GM10266 (cell line): ENCODE data around the gene EYA2.

Experiments
- DNase-seq: peaks from one replicate; pipeline ENCODE4 v3.0.0; 2012; ENCODE audit errors: extremely low spot score
- CTCF ChIP-seq: IDR thresholded peaks from 2 replicates; pipeline ENCODE4 v1.5.1; 2012; ENCODE audit warnings: mild to moderate bottlenecking, low read depth; ENCODE audit not compliant: control insufficient read depth, insufficient read depth; ENCODE audit errors: missing control alignments

Gene EYA2

GRCh38 chr20:47066484-47067270 is 172.0 kb downstream of the EYA2 start:
- TF ChIP-seq CTCF, result no peak
- no peak for DNase-seq

DNA sequence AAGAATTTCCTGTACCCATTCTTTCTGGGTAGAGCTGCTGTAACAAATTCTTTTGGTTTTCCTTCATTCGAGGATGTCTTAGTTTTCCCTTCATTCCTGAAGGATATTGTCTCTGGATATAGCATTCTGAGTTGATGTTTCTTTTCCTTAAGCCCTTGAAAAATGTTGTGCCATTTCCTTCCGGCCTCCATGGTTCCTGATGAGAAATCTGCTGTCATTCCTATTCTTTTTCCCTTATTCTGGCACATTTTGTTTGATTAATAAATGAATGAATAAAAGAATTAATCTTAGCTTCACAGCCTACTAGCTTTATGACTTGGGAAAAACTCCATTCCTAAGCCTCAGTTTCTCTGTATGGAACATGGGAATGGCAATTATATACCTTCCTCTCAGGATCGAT is 173.1 kb downstream of the EYA2 start:
- no peak for DNase-seq
- no peak for TF ChIP-seq CTCF

DNA sequence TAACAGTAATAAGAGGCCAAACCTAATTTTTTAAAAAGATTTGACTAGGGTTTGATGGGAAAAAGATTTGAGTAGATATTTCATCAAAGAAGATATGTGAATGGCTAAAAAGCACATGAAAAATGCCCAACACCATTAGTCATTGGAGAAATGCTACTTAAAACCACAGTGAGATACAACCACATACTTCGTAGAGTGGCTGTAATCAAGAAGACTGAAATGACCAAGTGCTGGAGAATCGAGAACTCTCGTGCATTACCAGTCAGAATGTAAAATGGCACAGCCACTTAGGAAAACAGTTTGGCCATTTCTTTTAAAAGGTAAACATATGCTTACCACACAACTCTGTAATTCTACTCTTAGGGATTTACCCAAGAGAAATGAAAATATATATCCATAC is 175.5 kb downstream of the EYA2 start:
- no peak for DNase-seq
- no peak for TF ChIP-seq CTCF

DNA sequence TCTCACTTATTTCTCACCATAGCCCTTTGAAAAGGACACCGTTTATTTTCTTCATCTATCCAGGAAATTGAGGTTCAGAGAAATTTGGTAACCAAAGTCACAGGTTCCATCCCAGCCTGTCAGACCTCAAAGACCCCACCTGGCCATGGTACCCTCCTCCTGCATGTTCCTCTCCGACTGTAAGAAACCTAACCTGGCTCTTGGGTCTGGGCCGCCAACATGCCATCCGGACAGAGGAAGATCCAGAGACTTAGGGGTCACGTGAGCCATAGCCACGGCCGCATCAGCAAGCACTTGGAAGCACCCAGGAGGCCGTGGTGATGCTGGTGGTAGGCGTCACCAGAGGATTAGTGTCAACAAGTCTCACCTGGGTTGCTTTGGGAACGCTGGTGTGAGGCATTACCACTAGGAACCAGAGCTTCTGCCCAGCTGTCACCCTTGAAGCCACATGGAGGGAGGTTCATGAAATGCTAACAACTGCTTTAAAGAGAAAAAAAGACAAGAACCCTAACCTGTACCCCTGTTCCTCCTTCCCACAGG is 177.1 kb downstream of the EYA2 start:
- no peak for TF ChIP-seq CTCF

DNA sequence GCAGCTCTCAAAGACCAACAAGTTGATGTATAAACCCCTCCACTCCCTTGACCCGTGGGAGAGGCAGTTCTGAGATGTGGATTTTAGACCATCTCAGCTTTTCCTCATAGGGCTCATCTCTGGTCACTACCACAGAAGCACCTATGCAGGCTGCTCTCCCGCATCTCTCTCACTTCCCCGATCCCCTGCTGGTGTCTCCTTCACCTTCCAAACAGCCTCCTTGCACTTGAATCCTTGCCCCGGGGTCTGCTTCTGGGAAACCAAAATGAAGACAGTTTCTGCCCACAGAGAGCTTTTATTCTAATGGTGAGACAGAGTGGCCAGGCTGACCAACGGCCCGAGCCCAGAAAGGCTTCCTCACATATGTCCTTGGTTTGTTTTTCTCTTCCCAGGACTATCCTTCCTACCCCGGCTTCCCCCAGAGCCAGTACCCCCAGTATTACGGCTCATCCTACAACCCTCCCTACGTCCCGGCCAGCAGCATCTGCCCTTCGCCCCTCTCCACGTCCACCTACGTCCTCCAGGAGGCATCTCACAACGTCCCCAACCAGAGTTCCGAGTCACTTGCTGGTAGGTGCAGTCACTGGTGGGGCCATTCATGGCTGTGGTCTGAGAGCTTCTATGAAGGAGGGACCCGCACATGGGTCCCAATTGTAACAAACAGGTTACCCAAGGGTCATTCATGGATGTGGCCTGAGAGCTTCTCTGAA is 179.3 kb downstream of the EYA2 start:
- TF ChIP-seq CTCF, result no peak
- no peak for DNase-seq

More for the DNA sequence above, 177.1 kb downstream of the EYA2 start:
- no peak for DNase-seq

DNA sequence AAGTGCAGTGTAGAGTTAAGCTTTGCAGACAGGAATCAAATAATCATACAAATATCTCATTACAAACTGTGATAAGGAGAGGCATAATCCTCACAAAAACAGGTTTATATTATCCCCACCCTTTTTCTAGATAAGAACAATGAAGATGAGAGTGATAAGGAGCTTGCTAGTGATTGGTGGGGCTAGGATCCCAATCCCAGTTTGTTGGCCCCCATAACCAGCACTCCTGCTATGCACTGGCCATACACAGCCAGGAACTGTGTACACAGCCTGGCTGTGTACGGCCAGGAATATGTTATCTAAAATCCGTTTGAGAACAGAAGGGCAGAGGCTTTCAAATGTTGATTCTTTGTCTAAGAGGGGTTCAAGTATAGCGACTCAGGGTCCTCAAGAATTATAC is 180.6 kb downstream of the EYA2 start:
- TF ChIP-seq CTCF, result no peak
- DNase-seq, result no peak

DNA sequence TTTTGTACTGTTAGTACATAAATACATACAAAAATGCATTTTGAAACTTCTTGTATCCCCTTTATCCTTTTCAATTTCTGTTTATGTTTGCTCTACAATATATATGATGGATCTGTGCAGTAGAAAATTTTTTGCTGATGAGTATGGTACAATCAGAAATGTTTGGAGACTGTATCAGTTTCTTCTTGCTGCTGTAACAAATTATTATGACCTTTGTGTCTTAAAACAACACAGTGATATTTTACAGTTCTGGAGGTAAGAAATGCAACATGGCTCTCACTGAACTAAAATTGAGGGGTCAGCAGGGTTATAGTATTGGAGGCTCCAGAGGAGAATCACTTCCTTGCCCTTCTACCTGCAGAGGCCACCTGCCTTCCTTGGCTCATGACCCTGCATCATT is 184.4 kb downstream of the EYA2 start:
- no peak for TF ChIP-seq CTCF

More for the DNA sequence above, 184.4 kb downstream of the EYA2 start:
- DNase-seq, result no peak
